Measurements from ENCODE around the gene PRR36.

- TF ChIP-seq POLR2A (IDR thresholded peaks at IDR 0.05) = no peak
- TF ChIP-seq, protein P1, sequence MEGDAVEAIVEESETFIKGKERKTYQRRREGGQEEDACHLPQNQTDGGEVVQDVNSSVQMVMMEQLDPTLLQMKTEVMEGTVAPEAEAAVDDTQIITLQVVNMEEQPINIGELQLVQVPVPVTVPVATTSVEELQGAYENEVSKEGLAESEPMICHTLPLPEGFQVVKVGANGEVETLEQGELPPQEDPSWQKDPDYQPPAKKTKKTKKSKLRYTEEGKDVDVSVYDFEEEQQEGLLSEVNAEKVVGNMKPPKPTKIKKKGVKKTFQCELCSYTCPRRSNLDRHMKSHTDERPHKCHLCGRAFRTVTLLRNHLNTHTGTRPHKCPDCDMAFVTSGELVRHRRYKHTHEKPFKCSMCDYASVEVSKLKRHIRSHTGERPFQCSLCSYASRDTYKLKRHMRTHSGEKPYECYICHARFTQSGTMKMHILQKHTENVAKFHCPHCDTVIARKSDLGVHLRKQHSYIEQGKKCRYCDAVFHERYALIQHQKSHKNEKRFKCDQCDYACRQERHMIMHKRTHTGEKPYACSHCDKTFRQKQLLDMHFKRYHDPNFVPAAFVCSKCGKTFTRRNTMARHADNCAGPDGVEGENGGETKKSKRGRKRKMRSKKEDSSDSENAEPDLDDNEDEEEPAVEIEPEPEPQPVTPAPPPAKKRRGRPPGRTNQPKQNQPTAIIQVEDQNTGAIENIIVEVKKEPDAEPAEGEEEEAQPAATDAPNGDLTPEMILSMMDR (IDR thresholded peaks at IDR 0.05) = no peak
These were observed 42.1 kb upstream of the PRR36 start for GRCh38 chr19:7916103-7916954.
